H1 (cell line): ENCODE results near the gene DNAJB8. TPM values are rescaled to one million over a fixed set of nuclear protein-coding genes. Genes with fewer than 3 reads are reported as not detected.

ENCODE experiments used
- BRCA1 ChIP-seq: IDR thresholded peaks from 2 replicates; pipeline ENCODE4 v1.6.1; 2012; ENCODE audit warnings: low read depth, low read length, improper control_type of control experiment
- KDM1A ChIP-seq: fragments of 200-600, 300-600 bp; sonication (generic); IDR thresholded peaks from 2 replicates; pipeline ENCODE4 v1.7.1; 2016; ENCODE audit warnings: mild to moderate bottlenecking, low read length, borderline replicate concordance
- MAX ChIP-seq: IDR thresholded peaks from 2 replicates; pipeline ENCODE4 v1.6.1; 2012; ENCODE audit warnings: inconsistent platforms
- polyA plus RNA-seq, 7 experiments: library from polyadenylated mRNA; depleted of rRNA in 3 of 7; stranded (reverse) in 5 of 7; unstranded in 2 of 7; fragments of >200 nt in 5 of 7; fragments of 200-250 nt in 2 of 7; gene quantifications; 1 replicate in 5 of 7; 2 replicates in 1 of 7; 4 replicates in 1 of 7; pipeline versions ENCODE4 v1.2.1 to v1.2.3, GENCODE V29; 2011 to 2013; ENCODE audit warnings: missing spikeins in 2 of 7, mixed read lengths in 2 of 7
- total RNA-seq: library from RNA; stranded (reverse); fragmentation: NEBNext Ultra II Directional; extraction: Animal tissue kit (Norgen Biotek cat#: 25700); gene quantifications from 2 replicates; pipeline ENCODE4 v1.2.1, GENCODE V29; 2021
- TF ChIP-seq, protein P1 (sequence below): IDR thresholded peaks from 2 replicates; pipeline ENCODE4 v1.6.1; 2012; ENCODE audit warnings: low read length, inconsistent platforms
- TF ChIP-seq, protein P2 (sequence below): fragments of 300-600 bp; sonication (generic); IDR thresholded peaks from 2 replicates; pipeline ENCODE4 v1.7.1; 2012; ENCODE audit warnings: low read length, moderate library complexity, mild to moderate bottlenecking, inconsistent platforms; ENCODE audit not compliant: insufficient replicate concordance

Gene DNAJB8
- total and polyA plus RNA-seq, 2 of the 8 experiments (the other 6 are each of a cell fraction or from before 2014, with no cell fraction given) = not detected

GRCh38 chr3:128435058-128435457 lies 31.6 kb downstream of the DNAJB8 start (continued):
- TF ChIP-seq MAX = no peak
- TF ChIP-seq, protein P1, sequence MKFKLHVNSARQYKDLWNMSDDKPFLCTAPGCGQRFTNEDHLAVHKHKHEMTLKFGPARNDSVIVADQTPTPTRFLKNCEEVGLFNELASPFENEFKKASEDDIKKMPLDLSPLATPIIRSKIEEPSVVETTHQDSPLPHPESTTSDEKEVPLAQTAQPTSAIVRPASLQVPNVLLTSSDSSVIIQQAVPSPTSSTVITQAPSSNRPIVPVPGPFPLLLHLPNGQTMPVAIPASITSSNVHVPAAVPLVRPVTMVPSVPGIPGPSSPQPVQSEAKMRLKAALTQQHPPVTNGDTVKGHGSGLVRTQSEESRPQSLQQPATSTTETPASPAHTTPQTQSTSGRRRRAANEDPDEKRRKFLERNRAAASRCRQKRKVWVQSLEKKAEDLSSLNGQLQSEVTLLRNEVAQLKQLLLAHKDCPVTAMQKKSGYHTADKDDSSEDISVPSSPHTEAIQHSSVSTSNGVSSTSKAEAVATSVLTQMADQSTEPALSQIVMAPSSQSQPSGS = no peak
- TF ChIP-seq, protein P2, sequence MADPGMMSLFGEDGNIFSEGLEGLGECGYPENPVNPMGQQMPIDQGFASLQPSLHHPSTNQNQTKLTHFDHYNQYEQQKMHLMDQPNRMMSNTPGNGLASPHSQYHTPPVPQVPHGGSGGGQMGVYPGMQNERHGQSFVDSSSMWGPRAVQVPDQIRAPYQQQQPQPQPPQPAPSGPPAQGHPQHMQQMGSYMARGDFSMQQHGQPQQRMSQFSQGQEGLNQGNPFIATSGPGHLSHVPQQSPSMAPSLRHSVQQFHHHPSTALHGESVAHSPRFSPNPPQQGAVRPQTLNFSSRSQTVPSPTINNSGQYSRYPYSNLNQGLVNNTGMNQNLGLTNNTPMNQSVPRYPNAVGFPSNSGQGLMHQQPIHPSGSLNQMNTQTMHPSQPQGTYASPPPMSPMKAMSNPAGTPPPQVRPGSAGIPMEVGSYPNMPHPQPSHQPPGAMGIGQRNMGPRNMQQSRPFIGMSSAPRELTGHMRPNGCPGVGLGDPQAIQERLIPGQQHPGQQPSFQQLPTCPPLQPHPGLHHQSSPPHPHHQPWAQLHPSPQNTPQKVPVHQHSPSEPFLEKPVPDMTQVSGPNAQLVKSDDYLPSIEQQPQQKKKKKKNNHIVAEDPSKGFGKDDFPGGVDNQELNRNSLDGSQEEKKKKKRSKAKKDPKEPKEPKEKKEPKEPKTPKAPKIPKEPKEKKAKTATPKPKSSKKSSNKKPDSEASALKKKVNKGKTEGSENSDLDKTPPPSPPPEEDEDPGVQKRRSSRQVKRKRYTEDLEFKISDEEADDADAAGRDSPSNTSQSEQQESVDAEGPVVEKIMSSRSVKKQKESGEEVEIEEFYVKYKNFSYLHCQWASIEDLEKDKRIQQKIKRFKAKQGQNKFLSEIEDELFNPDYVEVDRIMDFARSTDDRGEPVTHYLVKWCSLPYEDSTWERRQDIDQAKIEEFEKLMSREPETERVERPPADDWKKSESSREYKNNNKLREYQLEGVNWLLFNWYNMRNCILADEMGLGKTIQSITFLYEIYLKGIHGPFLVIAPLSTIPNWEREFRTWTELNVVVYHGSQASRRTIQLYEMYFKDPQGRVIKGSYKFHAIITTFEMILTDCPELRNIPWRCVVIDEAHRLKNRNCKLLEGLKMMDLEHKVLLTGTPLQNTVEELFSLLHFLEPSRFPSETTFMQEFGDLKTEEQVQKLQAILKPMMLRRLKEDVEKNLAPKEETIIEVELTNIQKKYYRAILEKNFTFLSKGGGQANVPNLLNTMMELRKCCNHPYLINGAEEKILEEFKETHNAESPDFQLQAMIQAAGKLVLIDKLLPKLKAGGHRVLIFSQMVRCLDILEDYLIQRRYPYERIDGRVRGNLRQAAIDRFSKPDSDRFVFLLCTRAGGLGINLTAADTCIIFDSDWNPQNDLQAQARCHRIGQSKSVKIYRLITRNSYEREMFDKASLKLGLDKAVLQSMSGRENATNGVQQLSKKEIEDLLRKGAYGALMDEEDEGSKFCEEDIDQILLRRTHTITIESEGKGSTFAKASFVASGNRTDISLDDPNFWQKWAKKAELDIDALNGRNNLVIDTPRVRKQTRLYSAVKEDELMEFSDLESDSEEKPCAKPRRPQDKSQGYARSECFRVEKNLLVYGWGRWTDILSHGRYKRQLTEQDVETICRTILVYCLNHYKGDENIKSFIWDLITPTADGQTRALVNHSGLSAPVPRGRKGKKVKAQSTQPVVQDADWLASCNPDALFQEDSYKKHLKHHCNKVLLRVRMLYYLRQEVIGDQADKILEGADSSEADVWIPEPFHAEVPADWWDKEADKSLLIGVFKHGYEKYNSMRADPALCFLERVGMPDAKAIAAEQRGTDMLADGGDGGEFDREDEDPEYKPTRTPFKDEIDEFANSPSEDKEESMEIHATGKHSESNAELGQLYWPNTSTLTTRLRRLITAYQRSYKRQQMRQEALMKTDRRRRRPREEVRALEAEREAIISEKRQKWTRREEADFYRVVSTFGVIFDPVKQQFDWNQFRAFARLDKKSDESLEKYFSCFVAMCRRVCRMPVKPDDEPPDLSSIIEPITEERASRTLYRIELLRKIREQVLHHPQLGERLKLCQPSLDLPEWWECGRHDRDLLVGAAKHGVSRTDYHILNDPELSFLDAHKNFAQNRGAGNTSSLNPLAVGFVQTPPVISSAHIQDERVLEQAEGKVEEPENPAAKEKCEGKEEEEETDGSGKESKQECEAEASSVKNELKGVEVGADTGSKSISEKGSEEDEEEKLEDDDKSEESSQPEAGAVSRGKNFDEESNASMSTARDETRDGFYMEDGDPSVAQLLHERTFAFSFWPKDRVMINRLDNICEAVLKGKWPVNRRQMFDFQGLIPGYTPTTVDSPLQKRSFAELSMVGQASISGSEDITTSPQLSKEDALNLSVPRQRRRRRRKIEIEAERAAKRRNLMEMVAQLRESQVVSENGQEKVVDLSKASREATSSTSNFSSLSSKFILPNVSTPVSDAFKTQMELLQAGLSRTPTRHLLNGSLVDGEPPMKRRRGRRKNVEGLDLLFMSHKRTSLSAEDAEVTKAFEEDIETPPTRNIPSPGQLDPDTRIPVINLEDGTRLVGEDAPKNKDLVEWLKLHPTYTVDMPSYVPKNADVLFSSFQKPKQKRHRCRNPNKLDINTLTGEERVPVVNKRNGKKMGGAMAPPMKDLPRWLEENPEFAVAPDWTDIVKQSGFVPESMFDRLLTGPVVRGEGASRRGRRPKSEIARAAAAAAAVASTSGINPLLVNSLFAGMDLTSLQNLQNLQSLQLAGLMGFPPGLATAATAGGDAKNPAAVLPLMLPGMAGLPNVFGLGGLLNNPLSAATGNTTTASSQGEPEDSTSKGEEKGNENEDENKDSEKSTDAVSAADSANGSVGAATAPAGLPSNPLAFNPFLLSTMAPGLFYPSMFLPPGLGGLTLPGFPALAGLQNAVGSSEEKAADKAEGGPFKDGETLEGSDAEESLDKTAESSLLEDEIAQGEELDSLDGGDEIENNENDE = no peak
- no peak for TF ChIP-seq BRCA1
- no peak for TF ChIP-seq KDM1A
- TF ChIP-seq, all 59 proteins: peak for 0
